ENCODE data around the gene GPR61.

Gene GPR61

GRCh38 chr1:109578947-109579443 lies 39.3 kb downstream of the GPR61 start:
- no peak for DNase-seq

DNA sequence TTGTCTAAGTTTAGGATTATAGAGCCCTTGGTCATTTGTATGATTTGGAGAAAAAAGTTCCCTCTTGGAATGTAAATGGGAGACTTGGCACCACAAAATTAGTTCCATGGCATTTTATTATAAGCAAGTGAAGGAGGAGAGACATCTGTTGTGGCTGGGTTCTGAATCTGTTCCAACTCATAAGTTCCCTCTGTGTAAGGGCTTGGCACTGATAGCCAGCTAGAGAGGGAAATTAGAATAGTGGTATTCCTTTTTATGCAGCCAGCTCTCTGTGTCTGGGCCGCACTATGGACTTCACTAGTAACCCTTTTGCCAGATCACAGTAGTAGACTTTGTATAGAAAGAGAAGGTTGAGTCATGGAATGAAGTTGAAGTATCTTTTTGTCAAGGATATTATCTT lies 39.8 kb downstream of the GPR61 start:
- DNase-seq: no peak

GRCh38 chr1:109582021-109582420 lies 42.3 kb downstream of the GPR61 start:
- no peak for DNase-seq

DNA sequence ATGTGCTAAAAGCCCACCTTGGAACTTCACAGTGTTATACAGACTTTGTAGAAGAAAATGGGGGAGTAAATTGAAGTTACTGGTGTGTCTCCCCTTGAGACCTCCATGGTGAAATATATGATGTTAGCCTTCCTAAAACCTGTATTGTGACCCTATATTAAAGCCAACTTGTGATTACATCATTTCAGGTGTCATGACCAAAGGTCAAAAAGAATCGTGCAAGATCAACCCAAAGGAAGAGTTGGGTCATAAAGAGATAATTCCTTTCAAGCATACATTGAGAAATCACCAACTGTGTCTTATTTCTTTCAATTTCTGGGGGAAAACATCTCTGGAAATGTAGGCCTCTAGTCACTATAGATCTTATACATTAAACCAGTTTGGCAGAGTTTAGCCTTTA lies 45.1 kb downstream of the GPR61 start:
- DNase-seq: no peak

DNA sequence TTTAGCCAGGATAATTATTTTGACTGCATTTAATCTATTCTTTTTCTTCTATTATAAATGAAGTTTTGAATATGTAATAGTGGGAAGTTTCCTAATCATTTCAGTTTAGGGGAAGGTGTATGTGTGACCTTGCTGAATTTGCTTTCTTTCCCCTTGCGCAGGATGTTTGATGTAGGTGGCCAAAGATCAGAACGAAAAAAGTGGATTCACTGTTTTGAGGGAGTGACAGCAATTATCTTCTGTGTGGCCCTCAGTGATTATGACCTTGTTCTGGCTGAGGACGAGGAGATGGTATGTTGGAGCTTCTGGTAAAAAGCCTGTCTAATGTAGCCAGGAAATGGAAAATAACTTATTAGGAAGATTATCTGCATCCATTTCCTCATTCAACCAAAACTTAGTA lies 46.4 kb downstream of the GPR61 start:
- DNase-seq: no peak

- DNase-seq: no peak
These were observed 49.5 kb downstream of the GPR61 start for GRCh38 chr1:109589177-109589576.

- no peak for DNase-seq
These were observed 50.0 kb downstream of the GPR61 start for GRCh38 chr1:109589679-109590078.

- DNase-seq: no peak
These were observed 53.2 kb downstream of the GPR61 start for GRCh38 chr1:109592916-109593315.

GRCh38 chr1:109595531-109595930 lies 55.9 kb downstream of the GPR61 start:
- DNase-seq: no peak

All from activated CD4-positive, alpha-beta T cell treated with anti-CD3 and anti-CD28 coated beads for 48 hours (primary cell).